Activated T-helper 9 cell treated with anti-CD3 and anti-CD28 coated beads, Interleukin-2, amount 50 U/mL, for 16 hours (primary cell): ENCODE measurements around the gene CNR1.

Experiments used
- DNase-seq: peaks from one replicate; pipeline ENCODE4 v3.0.0-alpha.2; 2020; ENCODE audit warnings: low read depth

CNR1 gene

DNA sequence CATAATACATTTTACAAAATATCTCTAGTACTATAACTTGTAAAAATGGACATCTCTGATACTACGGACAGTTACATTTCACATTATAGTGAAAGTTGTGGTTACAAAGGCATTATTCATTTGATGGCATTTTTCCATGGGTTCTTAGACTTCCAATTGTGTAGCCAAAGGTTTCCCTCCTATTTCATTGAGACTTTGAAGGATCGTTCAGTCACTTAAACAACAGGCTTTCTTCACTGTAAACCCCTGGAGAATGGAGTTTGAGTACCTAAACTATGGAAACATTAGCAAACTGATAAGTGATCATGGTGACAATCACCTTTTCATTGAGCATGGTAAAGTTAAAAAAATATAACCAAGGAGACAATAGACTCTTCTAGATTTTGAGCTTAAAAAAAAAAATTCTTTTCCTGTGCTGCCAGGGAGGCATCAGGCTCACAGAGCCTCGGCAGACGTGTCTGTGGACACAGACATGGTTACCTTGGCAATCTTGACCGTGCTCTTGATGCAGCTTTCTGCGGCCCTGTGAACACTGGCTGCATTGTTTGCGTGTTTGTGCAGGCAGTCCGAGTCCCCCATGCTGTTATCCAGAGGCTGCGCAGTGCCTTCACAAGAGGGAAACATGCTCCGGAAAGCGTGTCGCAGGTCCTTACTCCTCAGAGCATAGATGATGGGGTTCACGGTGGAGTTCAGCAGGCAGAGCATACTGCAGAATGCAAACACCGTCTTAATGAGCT lies 22.6 kb downstream of the CNR1 start:
- DNase-seq = no peak

DNA sequence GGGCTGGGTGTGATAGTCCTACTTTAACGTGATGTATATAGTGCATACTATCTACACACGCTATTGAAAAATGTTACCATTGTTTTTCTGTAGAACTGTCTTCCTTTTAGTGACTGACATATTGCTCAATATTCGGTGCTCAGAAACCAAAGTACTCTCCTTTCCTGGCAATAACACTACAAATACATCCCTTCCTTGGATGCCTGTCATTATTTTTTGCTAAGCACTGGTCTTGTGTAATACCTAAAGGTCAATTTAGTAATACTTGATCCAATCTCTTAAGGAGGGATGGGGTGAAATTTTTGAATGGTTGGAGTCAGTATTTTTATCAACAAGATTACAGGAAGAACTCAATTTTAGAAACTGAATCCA lies 23.9 kb downstream of the CNR1 start:
- DNase-seq = no peak

DNA sequence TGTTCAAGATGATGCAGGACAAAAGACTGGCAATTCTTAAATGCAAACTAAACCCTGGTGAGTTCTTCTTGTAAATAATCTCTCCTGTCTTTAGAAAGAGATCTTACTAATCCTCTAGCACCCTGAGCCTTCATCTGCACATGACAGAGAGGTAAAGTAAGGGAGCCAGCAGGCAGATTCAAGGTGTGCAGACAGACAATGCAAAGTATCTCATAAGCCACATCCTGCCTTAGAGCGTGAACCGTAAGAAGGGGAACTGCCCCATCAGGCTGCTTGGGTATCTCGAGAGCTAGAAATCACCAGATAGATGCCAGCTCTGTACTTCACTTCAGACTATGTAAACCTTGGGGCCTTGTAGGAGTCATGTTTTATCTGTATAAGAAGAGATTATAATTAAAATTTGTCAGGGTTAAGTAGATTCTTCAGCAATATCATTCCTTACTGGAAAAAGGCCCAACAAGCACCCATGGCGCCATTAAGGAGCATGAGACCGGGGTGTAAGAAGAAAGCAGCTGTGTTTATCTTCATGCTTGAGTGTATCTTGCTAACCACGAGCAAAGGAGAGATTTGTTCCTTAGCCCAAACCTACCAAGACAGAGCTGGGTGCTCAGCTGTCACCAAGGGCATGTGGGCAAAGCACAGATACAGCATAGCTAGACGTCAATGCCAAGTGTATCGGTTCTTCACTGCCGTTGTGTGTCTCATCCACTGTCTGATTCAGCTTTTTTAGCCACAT lies 24.4 kb downstream of the CNR1 start:
- no peak for DNase-seq

DNA sequence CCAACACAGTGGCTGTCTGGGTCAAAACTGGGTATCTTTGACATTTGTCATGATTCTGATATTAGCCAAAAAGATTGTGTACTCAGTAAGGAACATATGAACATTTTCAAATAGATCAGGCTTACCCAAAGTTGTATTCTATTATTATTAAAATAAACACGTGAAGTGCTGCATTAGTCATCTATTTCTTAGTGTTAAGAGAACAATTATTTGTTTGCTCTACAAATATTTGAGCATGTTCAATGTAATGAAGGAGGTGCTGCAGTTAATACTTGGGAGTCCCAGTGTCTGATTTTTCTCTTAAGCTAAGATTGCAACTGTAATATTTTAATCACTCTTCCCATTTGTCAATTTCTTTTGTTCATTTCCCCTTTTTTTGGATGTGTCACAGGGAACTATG lies 28.2 kb downstream of the CNR1 start:
- DNase-seq = no peak

DNA sequence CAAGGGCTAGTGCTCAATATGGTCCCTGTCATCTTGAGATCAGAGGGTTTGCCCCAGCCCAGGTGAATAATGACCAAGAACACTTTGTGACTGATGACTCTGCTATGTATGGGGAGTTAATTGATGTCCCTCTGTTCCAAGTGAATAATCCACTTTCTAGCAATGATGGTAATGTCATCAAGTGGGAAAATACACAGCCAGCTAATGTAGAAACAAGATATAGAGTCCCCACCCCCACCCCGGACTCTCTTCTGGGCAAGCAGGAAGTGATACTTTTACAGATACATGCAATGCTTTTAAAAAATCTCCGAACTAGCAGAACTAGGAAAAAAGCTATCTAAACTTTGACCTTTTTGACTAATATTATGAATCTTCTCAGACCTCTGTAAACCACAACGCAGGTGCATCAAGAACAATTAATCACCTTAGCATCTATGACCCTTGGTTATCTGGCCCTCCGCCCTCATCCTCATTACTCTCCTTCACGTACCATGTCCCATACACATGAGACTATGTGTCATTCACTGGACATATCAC lies 30.5 kb downstream of the CNR1 start:
- no peak for DNase-seq

DNA sequence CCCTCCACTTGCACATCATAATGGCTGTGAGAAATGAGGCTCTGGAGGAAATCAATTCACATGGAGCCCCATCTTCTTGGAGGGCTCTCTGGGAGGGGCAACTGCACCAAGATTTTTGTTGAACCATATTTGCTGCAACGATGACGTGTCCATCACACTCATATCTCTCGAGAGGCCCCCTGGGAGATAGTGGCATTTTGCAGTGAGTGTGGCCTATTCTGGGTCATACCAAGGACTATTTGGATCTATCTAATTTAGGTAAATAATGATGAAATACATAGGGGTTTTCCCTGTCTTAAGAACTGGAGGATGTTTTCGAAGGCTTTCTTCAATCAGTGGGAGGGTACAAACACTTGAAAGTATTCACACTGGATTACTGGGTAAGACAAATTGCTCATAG lies 31.6 kb downstream of the CNR1 start:
- DNase-seq = no peak

DNA sequence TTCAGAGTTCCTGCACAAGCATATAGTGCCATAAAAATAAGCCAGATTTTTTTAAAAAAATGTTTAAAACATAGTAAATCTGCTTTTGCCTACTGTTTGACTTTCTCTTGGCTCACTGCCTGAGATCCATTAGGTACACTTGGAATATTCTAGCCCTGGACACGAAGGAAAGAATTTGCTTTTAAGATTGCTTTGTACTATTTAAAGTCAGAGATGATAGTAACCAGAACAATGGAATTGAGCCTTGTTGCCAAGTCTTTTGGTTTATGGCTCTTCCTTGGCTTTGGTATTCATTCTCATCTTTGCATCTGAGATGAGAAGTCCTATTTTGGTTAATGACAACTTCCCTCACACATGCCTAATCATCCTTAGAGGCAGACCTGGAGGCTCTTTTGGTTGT lies 32.4 kb downstream of the CNR1 start:
- DNase-seq = no peak

DNA sequence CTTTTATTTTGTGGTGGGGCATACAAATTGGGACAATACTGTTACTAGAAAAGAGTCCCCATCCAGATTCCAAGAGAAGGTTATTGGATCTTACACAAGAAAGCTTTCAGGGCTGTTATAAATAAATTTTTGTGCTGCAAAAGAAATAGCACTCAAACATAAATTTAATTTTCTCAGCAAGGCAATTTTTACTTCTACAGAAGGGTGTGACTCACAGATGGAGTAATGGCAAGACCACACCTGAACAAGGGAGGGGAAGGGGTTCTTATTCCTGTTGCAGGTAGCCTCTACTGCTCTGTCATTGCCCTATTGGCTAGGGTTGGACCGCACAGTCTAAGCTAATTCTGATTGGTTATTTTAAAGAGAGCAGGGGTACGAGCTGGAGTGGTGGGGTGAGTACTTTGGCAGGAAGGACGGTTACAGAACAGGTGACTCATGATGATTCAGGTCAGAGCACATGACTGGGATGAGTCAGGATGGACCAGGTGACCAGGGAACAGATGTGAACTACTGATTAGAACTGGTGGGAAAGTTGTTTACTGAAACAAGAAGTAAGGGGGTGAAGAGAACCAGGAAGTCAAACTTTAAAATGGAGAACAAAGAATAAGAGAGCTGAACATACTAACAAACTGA lies 41.1 kb downstream of the CNR1 start:
- no peak for DNase-seq

DNA sequence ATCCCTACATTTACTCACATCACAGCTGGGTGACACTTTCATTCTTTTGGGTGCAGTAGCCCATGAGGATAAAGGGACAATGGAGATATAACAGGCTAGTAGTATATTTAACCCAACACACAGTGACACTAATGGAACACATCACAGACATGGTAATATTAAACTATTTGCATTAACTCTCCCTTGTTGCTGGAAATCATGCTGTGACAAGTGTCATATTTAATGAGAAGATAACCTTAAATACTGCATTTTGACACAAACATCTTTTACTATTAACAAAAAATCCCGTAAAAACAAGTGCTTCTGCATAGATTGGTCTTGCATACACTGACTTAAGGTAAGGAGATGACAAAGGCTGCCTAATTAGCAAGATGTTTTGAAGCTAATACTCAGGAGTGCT lies 45.5 kb downstream of the CNR1 start:
- no peak for DNase-seq

DNA sequence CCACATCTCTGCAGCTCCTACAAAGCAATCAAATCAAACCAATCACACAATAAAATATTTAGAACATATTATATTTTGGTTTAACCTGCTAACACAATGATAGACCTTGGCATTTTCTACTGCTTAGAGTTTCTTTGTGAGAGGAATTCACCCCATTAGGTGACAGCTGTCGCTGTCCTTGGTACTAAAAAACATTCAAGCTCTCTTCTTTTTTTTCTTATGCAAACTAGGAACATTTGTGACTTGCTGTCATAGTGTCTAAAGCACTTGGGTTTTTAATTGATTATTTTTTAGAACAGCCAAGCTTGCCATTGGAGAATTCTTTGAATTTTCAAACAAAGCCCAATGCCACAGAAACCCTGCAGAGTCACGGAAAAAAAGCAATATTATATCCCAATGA lies 46.4 kb downstream of the CNR1 start:
- no peak for DNase-seq

DNA sequence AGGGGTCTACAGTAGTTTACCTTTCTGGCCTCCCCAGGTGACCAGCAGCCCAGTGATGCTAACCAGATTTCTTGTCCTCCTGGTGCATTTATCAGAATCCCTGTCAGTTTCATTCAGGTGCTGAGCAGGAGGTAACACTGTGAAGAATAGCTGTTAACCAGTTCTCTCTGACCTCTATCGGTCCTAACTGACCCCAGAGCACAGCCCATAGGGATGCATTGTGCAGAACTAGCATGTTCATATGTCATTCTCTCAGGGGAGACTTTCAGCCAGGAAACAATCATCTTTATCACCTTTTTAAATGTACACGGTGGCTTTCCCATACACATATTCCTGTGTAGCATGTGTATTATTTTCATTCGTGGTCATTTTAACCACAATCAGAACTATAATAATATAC lies 49.9 kb downstream of the CNR1 start:
- no peak for DNase-seq

DNA sequence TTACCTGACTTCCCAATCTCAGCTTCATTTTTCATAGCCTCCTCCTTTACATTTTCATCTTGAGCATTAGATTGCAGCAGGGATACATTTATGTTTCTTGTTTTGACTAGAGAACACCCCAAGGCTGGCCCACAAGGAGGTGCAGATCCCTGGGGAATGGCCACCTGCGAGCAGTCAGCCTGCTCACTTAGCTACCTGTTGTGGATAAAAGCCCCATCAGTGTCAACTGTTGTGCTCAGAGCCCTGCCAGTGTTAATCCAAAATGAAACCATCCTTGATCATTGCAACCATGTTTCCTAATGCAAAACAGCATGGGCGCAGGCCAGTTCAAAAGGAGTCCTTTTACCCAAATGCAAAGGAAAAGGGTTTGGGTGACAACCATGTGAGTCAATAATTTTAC lies 50.8 kb downstream of the CNR1 start:
- no peak for DNase-seq

DNA sequence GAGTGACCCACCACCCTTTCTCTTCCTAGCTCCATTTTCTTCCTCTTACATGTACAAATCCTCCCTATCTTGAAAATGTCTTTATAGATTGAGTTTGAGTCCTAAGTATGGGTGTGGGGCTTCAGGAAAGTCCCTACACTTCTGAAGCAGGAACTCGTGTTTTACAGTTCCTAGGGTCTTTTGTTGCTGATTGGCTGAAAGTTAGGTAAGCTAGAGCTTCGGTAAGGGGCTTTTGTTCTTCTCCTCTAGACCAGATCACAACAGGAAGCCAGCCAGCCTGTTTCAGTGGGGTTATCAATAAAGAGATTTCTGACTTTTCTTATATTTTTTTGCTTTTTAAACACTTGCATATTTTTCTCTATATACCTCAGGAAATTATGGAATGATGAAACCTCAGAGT lies 51.3 kb downstream of the CNR1 start:
- no peak for DNase-seq

DNA sequence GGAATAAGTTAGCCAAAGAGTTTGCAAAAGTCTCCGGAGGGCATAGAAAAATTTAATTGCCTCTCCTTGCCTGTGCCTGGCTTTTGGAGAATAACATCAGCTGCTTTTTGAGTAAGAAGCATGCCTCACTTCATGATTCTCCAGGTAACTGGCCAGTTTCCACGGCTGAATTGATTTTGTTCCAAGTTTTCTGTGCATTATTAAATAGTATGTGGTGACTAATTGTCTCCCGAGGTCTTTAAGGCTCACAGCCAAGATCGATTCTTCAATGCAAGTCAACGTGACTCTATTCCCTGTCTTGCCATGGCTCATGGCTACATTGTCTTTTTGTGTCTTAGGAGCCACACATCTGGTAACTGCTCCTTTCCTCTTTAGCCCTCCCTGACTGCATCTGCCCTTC lies 54.2 kb downstream of the CNR1 start:
- no peak for DNase-seq

DNA sequence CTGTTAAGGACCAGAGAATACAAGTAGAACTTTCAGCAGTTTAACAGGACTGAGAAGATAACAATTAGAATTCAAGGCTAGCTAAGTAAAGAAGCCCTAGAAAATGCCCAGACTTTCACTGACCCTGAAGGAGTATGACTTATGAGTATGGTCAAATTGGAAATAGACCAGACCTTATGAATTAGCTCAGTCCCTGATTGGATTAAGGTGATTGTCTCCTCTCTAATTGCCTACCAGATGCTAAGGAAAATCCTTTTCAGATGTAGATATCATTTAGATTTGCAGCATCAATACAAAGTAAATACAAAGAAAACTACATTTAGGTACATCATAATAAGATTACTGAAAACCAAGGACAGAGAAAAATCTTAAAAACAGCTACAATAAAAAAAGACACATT lies 58.9 kb downstream of the CNR1 start:
- no peak for DNase-seq

DNA sequence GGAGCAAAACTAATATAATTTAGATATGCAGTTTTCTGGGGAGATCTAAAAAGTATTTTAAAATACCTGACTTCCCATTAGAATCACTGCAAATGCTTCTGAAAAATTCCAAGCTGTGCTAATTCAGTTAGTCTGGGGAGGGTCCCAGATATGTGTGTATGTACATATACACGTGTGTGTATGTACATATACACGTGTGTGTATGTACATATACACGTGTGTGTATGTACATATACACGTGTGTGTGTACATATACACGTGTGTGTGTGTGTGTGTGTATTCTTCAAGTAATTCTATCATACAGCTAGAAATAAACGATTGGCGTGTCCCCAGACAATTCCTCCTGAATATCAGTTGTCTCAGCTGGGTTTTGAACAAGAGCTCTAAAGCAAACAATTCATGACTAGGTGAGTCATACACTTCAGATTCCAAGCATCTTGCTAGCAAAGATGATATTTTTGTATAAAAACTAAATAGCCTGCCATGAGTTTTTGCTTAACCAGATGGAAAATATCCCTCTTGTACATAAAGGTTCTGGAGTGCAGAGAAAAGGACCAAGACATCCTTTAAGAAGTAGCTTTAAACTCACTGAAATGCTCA lies 60.3 kb downstream of the CNR1 start:
- no peak for DNase-seq
